GM18517 (cell line): ENCODE results near the gene CCDC175.

Source experiments
- ATAC-seq: cut with Tn5 transposase; IDR thresholded peaks from one replicate; pipeline ENCODE4 v1.9.1; 2021; ENCODE audit warnings: mild to moderate bottlenecking, moderate library complexity; ENCODE audit not compliant: unreplicated experiment

Gene CCDC175

GRCh38 chr14:59541731-59542130 is 34.9 kb downstream of the CCDC175 start:
- no peak for ATAC-seq

DNA sequence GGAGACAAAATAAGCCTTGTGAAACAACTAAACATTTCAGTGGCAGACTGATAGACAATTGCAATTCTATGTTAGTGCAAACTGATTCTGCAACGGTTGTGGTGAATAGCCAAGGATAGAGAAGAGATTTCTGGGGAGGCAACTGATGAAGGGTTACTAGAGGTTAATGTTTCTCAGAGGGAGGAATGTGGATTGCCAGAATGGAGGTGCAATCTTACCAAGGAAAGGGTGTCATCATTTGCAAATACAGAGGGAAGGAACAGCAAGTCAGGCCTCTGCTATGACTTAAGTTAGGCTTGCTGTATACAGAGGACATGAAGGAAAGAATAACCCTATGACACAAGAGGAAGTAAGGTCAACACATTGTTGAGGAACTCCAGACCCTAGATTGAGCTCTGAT is 35.8 kb downstream of the CCDC175 start:
- no peak for ATAC-seq

DNA sequence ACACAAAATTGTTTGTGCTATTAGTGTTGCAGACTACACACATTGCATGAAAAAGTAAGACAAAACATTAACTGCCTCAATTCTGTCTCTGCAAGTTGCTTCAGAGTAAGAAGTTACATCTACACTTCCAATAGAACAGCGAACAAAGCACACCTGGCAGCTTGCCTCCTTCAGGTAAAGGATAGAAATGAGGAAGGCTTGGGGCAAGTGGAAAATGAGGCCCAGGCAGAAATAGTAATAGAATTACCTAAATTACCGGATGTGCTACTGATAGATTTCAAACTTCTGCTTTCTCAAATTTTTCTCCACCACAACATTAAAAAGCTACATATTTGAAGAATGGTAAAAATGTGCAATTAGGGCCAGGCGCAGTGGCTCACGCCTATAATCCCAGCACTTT is 37.7 kb downstream of the CCDC175 start:
- ATAC-seq = no peak

- no peak for ATAC-seq
Observed at GRCh38 chr14:59537476-59537875, 39.1 kb downstream of the CCDC175 start.

- no peak for ATAC-seq
Observed at GRCh38 chr14:59534361-59534987, 42.1 kb downstream of the CCDC175 start.

- no peak for ATAC-seq
Observed at GRCh38 chr14:59532419-59532818, 44.2 kb downstream of the CCDC175 start.

GRCh38 chr14:59530349-59530748 is 46.3 kb downstream of the CCDC175 start:
- ATAC-seq = no peak

DNA sequence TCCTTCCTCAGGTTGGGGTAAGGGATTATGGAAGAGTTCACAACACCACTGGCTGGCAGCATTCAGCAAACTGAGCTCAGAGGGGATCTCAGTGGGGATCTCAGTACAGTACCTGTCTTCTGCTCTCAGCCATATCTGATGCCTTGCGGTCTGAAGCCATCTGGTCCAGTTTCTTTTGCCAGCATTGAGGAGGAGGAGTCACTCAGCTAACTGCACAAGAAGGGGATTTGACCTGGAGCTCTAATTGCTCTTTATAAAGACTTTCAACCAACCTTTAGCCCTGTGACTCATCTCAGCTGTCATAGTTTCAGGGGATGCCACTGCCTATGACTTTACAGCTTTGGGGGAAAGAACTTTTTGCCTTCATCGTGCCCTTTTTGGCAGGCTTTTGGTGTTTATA is 47.4 kb downstream of the CCDC175 start:
- no peak for ATAC-seq

- no peak for ATAC-seq
Observed at GRCh38 chr14:59520224-59520623, 56.4 kb downstream of the CCDC175 start.

DNA sequence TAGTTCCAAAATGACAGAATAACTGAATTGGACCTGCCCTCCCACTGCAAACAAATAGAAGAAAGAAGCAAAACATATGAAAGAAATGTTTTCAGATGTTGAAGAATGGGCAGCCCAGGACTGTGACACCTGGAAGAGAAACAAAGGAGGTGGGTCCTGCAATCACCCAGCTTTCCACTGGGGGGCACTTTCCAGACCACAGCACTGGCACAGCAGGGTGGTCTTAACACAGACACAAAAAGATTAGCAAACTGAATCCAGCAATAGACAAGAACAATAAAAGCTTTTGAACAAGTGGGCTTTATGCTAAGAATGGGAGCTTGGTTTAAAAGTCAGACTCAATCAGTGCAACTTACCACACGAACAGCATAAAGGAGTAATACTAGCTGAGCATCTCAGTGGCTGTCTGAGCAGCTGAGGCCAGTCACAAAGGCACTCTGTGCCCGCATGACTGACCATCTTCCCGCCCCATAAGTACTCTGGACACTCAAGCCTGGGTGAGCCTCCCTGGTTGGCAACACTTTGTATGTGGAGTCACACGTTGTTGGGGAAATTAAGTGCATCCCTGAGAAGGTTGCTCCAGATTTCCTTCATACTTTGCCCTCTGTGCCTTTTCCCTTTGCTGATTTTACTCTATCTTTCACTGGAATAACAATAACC is 64.6 kb downstream of the CCDC175 start:
- ATAC-seq = no peak

DNA sequence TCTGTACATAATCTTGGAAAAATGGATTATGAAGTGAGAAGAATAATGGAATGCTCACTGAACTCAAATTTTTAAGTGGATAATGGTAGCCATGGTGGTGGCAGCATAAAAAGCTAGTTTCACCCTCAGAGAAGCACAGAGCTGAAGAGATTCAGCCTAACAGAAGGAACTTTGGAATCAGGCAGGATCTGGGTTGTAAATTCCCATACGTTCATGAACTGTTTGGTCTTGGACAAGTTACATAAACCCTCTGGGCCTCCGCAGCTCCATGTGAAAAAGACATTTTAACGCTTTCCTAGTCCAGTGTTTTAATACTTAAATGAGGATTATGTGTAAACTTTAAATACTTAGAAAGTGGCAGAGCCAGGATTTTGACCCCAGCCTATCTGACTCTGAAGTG is 65.6 kb downstream of the CCDC175 start:
- ATAC-seq = no peak

GRCh38 chr14:59510001-59510400 is 66.6 kb downstream of the CCDC175 start:
- ATAC-seq = no peak

DNA sequence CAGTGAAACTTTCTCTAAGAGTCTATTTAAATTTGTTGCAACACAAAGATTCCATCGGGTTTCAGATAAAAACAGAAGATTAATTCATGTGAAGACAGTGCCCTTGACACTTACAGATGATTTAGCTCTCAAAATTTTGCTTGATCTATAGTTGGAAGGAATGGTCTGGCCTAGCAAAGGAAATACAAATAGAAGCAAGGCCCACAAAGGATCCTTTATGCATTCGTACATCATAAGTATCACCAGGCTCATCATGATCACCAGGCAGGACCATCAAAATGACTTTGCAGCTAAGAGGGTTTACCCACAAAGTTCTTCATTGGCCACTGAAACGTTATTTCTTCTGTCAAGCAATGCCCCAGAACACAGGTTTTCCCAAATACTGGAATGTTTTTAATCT is 67.5 kb downstream of the CCDC175 start:
- ATAC-seq = no peak

DNA sequence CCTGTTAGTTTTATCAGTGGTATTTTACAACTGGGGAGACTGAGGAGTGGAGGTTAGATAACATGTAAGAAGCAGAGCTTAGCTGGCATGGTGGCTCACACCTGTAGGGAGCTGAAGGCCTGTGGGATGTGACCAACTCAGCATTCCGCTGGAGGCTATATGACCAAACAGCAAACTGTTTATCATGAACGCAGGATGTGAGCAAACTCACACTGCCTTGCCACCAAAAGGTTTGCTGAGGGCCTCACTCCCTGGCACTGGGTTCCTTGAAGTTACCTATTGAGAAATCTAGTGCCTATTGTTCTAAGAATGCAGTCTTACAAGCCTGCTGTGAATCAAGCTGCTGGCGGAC is 68.9 kb downstream of the CCDC175 start:
- ATAC-seq = no peak

DNA sequence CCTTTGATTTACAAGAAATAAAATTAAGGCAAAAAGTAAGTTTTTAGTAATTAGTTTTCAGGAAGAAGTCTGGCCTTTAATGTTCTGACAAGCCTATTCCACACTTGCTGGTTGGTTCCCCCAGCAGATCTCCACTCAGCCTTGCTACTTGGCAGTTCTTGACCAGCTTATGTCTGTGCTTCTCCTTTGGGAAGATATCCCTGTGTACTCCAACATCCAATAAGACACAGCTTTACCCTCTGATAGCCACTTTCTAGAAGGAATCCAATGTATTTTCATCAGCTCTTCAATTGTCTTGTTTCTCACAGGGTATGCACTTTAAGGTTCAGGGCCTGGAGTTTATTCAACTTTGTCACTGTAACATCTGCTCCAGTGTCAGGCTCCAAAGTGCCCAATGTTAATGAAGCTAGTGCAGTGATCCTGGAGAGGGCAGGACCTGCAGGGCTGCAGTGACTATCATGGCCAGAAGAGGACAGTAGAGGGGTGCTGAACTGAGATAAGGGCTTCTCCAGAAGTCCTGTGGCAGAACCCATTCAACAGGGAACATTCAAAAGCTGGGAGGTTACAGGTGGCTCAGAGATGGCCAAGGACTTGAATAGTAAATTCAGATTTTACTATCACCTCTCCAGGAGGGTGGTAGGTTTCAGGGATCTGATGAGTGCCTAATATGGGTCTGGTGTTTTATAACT is 69.4 kb downstream of the CCDC175 start:
- no peak for ATAC-seq

DNA sequence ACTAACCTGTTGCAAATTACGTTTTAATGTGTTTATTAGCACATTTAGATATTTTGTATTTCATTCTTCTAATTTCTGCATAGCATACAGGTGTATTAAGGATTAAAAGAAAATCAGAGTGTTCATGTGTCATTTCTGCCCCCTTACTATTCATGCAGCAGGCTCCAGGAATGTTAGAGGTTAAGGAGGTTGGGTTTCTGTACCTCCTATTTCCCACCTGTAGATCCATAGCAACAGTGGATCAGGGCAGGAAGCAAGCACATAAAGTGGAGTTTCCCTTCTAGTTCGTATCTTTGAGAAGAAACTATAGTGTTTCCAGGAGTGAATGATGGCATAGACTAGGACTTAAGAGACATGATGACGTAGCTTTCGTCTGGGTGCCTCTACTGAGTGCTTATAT is 73.4 kb downstream of the CCDC175 start:
- no peak for ATAC-seq

DNA sequence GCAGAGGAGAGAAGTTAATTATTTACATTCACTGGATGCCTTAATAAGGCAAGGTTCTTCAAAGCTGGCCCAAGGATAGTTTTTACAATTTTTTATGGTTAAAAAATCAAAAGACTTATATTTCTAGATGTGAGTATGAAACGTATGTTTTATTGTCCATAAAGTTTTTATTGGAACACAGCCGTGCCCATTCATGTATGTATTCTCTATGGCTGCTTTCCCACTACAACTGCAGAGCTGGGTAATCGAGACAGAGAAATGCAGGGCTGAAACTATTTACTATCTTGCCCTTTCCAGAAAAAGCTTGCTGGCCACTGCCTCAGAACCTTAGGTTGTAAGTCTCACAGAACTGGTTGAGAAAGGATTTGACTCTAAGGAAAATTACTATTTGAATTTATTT is 75.9 kb downstream of the CCDC175 start:
- ATAC-seq = no peak

GRCh38 chr14:59492384-59492783 is 84.2 kb downstream of the CCDC175 start:
- no peak for ATAC-seq

GRCh38 chr14:59490756-59491155 is 85.9 kb downstream of the CCDC175 start:
- no peak for ATAC-seq

DNA sequence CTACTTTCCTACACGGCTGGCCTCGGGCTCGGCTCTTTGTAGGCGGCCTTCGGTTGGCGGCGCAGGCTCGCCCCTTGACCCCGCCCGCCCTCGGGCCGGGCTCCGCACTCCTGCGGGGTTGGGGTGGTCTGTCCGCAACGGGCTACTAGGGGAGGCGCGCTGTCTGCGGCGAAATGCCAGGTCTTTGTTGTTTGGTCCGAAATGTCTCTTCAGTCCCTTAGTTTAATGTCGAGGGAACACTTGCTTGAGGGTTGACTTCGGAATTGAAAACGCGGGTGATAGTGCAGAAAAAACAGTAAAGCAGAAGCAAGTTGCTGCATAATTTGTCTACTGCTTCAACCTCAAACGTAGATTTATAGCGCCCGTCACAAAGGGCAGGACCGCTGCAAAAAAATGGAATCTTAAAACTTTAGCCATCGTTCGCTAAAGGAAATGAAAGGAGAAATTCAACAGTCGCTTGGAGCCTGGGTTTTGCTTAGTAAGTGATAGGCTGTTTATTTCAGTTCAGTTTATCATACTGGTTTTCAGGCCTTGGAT is 91.9 kb downstream of the CCDC175 start:
- ATAC-seq = peak; percentile 51

DNA sequence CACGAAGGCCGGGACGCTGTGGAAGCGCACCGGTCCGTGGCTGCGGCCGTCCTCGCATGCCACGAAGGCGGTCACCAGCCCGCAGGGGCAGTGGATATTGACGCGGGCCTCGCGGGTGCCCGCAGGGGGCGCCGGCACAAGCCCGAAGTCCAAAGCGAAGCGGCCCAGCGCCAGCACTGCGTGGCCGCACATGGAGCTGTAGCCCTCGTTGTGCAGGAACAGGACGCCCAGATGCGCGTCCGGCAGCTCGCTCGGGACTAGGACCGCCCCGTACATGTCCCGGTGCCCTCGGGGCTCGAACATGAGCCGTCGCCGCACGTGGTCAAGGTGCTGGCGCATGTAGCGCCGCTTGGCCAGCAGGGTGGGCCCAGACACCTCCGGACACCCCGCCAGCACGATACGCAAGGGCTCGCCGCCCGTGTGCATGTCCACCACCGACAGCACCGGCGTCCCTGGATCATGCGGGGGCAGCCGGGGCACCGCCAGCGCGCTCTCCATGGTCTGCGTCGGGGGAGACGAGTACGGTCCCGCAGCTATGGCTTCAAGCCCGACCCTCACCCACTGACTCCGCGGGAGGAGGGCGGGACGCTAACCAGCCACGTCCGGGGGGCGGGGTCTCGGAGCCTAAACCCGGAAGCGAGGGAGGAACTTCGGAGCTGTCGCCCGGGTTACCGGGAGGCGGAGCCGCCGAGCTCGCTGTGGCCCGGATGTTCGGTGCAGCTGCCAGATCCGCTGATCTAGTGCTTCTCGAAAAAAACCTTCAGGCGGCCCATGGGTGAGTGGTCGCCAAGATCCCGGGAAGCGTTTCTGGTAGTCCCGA is 92.6 kb downstream of the CCDC175 start, which contains the start of the genes JKAMP and L3HYPDH:
Gene JKAMP (plus strand): TSS at position 699 of the 820 bp plus-strand sequence. CDS start 73 bp downstream, at position 772.
Gene L3HYPDH (minus strand): TSS at position 590 of the 820 bp plus-strand sequence. CDS start 92 bp downstream, at position 498.
- ATAC-seq = peak; percentile 81
